GM18526 (cell line): ENCODE measurements around the gene MCTP2.

Experiments used
- POLR2A ChIP-seq: IDR thresholded peaks from 3 replicates; pipeline ENCODE4 v1.6.1; 2011; ENCODE audit not compliant: insufficient read length; ENCODE audit errors: extremely low read depth

Gene MCTP2

DNA sequence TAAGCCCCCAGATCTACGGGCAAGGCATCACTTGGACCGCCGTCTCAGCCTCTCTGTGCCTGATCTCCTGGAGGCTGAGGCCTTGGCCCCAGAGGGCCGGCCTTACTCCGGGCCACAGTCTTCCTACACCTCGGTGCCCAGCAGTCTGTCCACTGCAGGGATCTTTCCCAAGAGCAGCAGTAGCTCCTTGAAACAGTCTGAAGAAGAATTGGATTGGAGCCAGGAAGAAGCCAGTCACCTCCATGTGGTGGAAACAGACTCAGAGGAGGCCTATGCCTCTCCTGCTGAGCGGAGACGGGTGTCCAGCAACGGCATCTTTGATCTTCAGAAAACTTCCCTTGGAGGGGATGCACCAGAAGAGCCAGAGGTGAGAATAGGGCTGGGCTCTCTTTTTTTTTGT is 67.0 kb downstream of the MCTP2 start:
- no peak for TF ChIP-seq POLR2A

- TF ChIP-seq POLR2A, result no peak
Observed at GRCh38 chr15:94300612-94301011, 69.3 kb downstream of the MCTP2 start.

GRCh38 chr15:94305133-94305532 is 73.8 kb downstream of the MCTP2 start:
- no peak for TF ChIP-seq POLR2A

DNA sequence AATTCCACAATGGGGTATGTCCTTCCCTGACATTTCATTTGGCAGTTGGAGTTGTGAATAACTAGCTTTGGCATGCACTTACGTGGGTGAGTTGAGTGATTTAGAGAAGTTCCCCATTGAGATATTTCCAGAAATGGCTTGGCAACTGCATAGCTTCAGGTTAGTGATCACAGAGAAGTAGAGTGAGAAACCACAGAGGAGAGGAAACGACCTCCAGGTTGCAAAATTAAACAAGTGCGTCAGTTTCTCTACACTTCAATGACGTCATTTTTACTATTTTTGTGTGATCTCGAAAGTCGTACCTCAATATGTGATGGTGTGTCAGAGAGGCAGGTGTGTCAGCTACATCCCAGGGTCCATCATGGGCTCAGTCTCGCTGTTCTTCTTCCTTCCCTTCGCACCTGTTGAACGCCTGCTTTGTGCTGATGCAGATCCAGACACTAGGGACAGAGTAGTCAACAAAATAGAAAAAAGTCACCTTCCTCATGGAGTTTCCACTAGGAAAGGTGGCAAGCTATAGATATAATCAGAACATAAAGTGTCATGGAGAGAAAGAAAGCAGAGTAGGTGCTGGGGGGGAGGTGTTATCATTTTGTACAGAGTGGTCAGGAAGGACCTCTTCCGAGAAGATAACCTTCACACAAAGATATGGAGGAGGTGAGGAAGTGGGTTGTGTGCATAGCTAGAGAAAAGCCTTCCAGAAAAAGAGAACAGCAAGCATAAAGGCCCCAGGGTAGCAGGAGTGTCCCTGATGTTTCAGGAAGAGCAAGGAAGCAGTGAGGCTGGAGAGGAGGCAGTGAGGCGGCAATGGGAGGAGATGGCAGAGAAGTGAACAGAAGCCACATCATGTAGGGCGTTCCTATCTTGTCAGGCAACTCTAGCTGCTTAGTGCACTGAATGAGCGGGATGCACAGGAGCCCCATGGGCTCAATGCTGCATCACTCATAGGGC is 75.6 kb downstream of the MCTP2 start:
- TF ChIP-seq POLR2A, result no peak

DNA sequence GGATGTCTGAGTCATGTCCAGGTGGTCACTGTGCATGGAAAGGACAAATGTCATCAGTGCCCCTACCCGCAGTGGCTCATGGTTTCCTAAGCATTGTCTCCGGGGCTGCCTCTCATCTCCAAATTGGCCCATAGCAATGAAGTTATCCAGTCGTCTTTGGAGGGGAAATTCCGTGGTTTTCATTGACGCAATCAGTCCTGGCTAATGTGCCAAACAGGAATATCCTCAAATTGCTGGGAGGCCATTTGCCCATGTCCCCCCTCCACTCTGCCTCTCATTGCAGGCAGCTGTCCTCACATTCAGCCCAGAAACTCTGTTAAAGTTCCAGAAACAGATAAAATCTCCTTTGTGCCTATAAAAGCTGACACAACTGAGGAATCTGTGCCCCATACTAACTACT is 81.6 kb downstream of the MCTP2 start:
- TF ChIP-seq POLR2A, result no peak

DNA sequence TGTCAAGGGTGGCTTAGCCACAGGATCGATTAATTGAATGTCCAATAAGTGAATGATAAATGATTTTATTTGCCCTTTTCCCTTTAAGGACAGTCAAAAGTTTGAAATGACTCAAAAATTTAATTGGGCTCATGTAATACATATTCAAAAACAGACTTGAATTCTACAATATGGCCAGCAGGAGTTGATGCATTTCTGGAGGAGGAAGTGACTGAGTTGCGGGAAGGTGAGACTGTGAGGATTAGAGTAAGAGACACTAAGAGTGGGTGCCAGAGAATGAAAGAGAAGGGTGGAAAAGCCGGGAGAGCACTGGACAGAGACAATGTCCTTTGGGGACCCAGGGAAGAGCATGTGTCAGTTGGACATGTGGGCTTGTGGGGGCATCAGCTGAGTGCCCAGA is 83.3 kb downstream of the MCTP2 start:
- no peak for TF ChIP-seq POLR2A

DNA sequence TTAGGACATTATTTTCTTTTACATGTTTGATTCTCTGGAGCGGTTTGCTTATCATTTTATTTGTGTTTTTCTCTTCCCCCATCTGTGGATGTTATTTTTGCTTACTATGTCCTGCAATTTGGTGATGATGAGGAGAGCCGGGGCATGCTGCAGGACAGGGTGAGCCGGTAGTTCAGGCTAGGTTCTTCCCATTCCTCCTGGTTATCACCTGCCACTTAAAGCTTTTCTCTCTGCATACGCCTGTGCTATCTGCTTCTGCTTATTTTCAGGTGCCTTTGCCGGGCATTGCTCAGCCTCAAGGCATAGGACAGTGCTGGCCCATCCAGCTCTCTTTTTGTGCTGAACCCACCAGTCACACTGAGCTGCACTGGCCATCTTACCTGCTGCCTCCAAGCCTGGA is 85.8 kb downstream of the MCTP2 start:
- TF ChIP-seq POLR2A, result no peak

GRCh38 chr15:94322141-94322540 is 90.8 kb downstream of the MCTP2 start:
- TF ChIP-seq POLR2A, result no peak

DNA sequence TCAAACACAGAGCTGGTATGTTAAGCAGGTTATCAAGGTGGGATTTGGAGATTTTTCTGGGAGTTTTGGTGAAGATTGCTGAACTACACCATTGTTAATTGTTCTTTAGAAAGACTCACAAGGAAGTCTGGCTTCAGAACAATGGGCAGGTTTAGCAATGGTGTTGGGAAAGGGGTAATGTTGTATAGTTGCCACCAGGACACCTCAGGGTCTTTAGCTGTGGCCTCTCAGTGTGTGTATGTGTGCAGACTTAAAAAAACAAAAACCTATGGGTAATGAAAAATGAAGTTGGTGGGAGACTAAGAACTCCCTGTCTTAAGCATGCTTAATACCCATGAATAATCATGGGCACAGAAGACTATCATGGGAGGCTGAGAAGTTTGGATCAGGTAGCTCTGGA is 91.7 kb downstream of the MCTP2 start:
- TF ChIP-seq POLR2A, result no peak

GRCh38 chr15:94324117-94324826 is 92.9 kb downstream of the MCTP2 start:
- TF ChIP-seq POLR2A, result no peak

- TF ChIP-seq POLR2A, result no peak
Observed at GRCh38 chr15:94324835-94325767, 93.7 kb downstream of the MCTP2 start.

DNA sequence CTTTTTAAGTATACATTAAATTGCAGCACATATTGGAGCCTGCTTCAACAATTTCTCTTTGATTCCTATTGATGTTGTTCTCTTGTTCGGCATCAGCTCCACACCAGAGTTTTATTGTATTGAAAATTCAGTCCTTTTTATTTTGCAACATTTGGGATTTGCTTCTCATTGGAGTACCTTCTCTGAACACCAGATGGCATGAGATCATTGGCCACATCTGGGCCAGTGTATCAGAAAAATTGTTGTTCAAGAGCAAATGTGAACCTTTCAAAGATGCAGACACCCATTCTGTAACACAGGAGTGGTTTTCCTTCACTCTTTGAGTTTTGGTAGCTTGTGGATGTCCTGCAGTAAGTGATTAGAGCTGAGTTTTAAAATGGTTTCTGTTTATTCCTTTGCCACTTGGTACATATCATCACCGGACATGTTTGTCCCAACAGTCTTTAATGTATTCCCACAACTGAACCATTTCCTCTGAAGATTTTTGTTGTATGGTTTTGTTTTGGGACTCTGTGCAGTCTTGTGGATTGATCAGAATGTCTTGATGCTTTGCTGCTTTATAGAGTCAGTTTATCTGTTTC is 96.1 kb downstream of the MCTP2 start:
- no peak for TF ChIP-seq POLR2A

DNA sequence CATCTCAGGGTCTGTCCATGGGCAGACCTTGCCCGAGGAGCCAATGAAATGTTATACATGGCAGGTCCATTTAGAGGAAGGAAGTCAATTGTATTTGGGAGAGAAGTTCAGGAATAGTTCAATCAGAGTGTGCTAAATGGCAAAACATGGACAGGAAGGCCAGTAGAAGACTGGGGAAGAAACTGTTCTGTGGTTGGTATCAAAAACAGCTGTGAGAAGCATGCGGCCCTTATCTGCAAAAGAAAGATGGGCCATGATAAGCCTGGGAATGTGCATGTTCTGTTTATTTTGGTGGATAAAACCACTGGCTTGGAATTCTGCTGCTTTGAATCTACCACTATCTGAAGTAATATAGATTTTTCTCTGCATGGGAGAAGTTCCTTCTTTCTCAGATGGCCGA is 100.4 kb downstream of the MCTP2 start:
- no peak for TF ChIP-seq POLR2A

- TF ChIP-seq POLR2A, result no peak
Observed at GRCh38 chr15:94335616-94336015, 104.3 kb downstream of the MCTP2 start.
